Neural crest cell (in vitro differentiated cells): ENCODE results near the gene CCL25. TPM values are rescaled to one million over a fixed set of nuclear protein-coding genes. Genes with fewer than 3 reads are reported as not detected.

Source experiments
- DNase-seq: peaks from one replicate; pipeline ENCODE4 v3.0.0; 2021; ENCODE audit warnings: low read depth, mixed read lengths, low spot score
- H3K27ac Mint-ChIP-seq: one replicate; pipeline ENCODE4 v1.8.0; 2021; ENCODE audit warnings: mild to moderate bottlenecking, mixed read lengths; ENCODE audit not compliant: unreplicated experiment
- H3K27me3 Mint-ChIP-seq: 2 replicates; pipeline ENCODE4 v1.8.0; 2021; ENCODE audit warnings: low read depth, mild to moderate bottlenecking, mixed read lengths
- H3K36me3 Mint-ChIP-seq: 2 replicates; pipeline ENCODE4 v1.8.0; 2021; ENCODE audit warnings: low read depth, mild to moderate bottlenecking, mixed read lengths
- H3K4me1 Mint-ChIP-seq: 2 replicates; pipeline ENCODE4 v1.8.0; 2021; ENCODE audit warnings: mixed read lengths
- H3K4me3 Mint-ChIP-seq: one replicate; pipeline ENCODE4 v1.8.0; 2021; ENCODE audit warnings: mild to moderate bottlenecking, mixed read lengths
- H3K9me3 Mint-ChIP-seq: 2 replicates; pipeline ENCODE4 v1.8.0; 2021; ENCODE audit warnings: mixed read lengths
- CTCF ChIP-seq: fragments of 200-600 bp; sonication (generic); conservative IDR thresholded peaks from 2 replicates; pipeline ENCODE4 v1.5.0; 2021; ENCODE audit warnings: antibody characterized with exemption, mild to moderate bottlenecking
- total RNA-seq: library from RNA; stranded (reverse); gene quantifications from 2 replicates; pipeline ENCODE4 v1.2.1, GENCODE V29; 2021

The CCL25 gene
- total RNA-seq, 1 donor from 2014 or later, result not detected

- no peaks in the 10 kb centered on the region for H3K27me3 Mint-ChIP-seq
- no peak overlapping the region for H3K4me3 Mint-ChIP-seq
- TF ChIP-seq CTCF, result no peak
- no peaks in the 10 kb centered on the region for H3K36me3 Mint-ChIP-seq
- H3K27ac Mint-ChIP-seq, result no peak overlapping the region
- DNase-seq, result no peak
- no peaks in the 10 kb centered on the region for H3K9me3 Mint-ChIP-seq
- H3K4me1 Mint-ChIP-seq, result peaks cover 3% of the 10 kb centered on the region
Observed at GRCh38 chr19:8038815-8039214, 13.7 kb upstream of the CCL25 start.

- H3K36me3 Mint-ChIP-seq, result no peaks in the 10 kb centered on the region
- DNase-seq, result no peak
- H3K4me1 Mint-ChIP-seq, result peaks cover 3% of the 10 kb centered on the region
- H3K4me3 Mint-ChIP-seq, result no peak overlapping the region
- H3K27ac Mint-ChIP-seq, result no peak overlapping the region
- H3K27me3 Mint-ChIP-seq, result no peaks in the 10 kb centered on the region
- H3K9me3 Mint-ChIP-seq, result no peaks in the 10 kb centered on the region
- TF ChIP-seq CTCF, result no peak
Observed at GRCh38 chr19:8039231-8039630, 13.3 kb upstream of the CCL25 start.

GRCh38 chr19:8041531-8041931 lies 11.0 kb upstream of the CCL25 start:
- DNase-seq, result no peak
- Mint-ChIP-seq H3K27ac (no peak overlapping the region), H3K36me3 (no peaks in the 10 kb centered on the region), H3K27me3 (no peaks in the 10 kb centered on the region), H3K4me3 (no peak overlapping the region), H3K9me3 (no peaks in the 10 kb centered on the region), H3K4me1 (no peaks in the 10 kb centered on the region)
- no peak for TF ChIP-seq CTCF

- peaks cover 6% of the 10 kb centered on the region for H3K27me3 Mint-ChIP-seq
- TF ChIP-seq CTCF, result no peak
- no peaks in the 10 kb centered on the region for H3K9me3 Mint-ChIP-seq
- no peaks in the 10 kb centered on the region for H3K36me3 Mint-ChIP-seq
- H3K27ac Mint-ChIP-seq, result no peak overlapping the region
- no peak overlapping the region for H3K4me3 Mint-ChIP-seq
- no peak for DNase-seq
- peaks cover 5% of the 10 kb centered on the region for H3K4me1 Mint-ChIP-seq
Observed at GRCh38 chr19:8042900-8043299, 9.7 kb upstream of the CCL25 start.

GRCh38 chr19:8044018-8044417 lies 8.5 kb upstream of the CCL25 start:
- Mint-ChIP-seq H3K27ac (no peak overlapping the region), H3K4me3 (no peak overlapping the region), H3K9me3 (no peaks in the 10 kb centered on the region), H3K36me3 (no peaks in the 10 kb centered on the region), H3K27me3 (peaks cover 9% of the 10 kb centered on the region), H3K4me1 (peaks cover 5% of the 10 kb centered on the region)
- TF ChIP-seq CTCF, result no peak
- DNase-seq, result no peak
